ENCODE results near the gene DDX17. TPM values are rescaled to one million over a fixed set of nuclear protein-coding genes. Genes with fewer than 3 reads are reported as not detected.

The DDX17 gene
- polyA plus RNA-seq, 1 donor from 2014 or later = 996 TPM

DNA sequence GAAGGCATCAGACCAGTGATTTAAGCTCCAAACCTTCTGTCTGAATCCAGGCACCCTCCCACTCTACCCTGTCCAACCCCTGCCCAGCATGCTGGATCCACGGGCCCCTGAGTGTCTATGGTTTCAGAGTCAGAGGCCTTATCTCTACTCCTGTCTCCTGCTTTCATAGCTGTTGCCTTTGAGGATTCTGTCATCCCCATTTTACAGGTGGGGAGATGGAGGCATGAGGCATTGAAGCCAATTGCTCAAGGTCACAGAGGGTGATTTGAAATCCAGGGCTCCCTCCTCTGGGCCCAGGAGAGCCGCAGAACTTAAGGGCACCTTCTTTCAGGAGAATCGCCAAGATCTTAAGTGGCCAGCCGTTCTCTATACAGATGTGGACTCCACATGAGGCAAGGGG, 54.2 kb downstream of the DDX17 start:
- Histone ChIP-seq H3K36me3 (ENCODE audit: insufficient read depth, low read length) (no peaks in the 10 kb centered on the region), H3K9me2 (ENCODE audit: insufficient read depth, low read length) (no peaks in the 10 kb centered on the region), H2AFZ (ENCODE audit: low read depth, low read length) (no peak overlapping the region), H3K9ac (ENCODE audit: low read length) (no peak overlapping the region), H3K9me3 (ENCODE audit: low read length) (no peaks in the 10 kb centered on the region), H3K27ac (ENCODE audit: low read length) (no peak overlapping the region), H3K4me2 (ENCODE audit: low read length) (no peak overlapping the region), H3F3A (ENCODE audit: insufficient read depth, low read length, poor library complexity, severe bottlenecking) (no peaks in the 10 kb centered on the region), H4K20me1 (ENCODE audit: insufficient read depth) (no peaks in the 10 kb centered on the region), H3K27me3 (ENCODE audit: insufficient read depth, low read depth, low read length) (peaks cover 12% of the 10 kb centered on the region), H3K4me3 (ENCODE audit: low read length) (no peak overlapping the region), H3K79me2 (replicated peaks; ENCODE audit: insufficient read depth, low read length) (no peaks in the 10 kb centered on the region)
- TF ChIP-seq POLR2AphosphoS5 (IDR thresholded peaks at IDR 0.05) (no peak), EZH2 (IDR thresholded peaks at IDR 0.05; ENCODE audit: borderline replicate concordance, insufficient read depth, low read length, poor library complexity, severe bottlenecking) (no peak), MXI1 (conservative IDR thresholded peaks at IDR 0.05; ENCODE audit: poor library complexity, severe bottlenecking) (no peak), TAF1 (IDR thresholded peaks at IDR 0.05; ENCODE audit: low read depth) (no peak), SMC3 (conservative IDR thresholded peaks at IDR 0.05; ENCODE audit: poor library complexity) (no peak), RAD21 (conservative IDR thresholded peaks at IDR 0.05) (no peak), EP300 (conservative IDR thresholded peaks at IDR 0.05; ENCODE audit: poor library complexity, severe bottlenecking) (no peak)
- TF ChIP-seq, protein P1, sequence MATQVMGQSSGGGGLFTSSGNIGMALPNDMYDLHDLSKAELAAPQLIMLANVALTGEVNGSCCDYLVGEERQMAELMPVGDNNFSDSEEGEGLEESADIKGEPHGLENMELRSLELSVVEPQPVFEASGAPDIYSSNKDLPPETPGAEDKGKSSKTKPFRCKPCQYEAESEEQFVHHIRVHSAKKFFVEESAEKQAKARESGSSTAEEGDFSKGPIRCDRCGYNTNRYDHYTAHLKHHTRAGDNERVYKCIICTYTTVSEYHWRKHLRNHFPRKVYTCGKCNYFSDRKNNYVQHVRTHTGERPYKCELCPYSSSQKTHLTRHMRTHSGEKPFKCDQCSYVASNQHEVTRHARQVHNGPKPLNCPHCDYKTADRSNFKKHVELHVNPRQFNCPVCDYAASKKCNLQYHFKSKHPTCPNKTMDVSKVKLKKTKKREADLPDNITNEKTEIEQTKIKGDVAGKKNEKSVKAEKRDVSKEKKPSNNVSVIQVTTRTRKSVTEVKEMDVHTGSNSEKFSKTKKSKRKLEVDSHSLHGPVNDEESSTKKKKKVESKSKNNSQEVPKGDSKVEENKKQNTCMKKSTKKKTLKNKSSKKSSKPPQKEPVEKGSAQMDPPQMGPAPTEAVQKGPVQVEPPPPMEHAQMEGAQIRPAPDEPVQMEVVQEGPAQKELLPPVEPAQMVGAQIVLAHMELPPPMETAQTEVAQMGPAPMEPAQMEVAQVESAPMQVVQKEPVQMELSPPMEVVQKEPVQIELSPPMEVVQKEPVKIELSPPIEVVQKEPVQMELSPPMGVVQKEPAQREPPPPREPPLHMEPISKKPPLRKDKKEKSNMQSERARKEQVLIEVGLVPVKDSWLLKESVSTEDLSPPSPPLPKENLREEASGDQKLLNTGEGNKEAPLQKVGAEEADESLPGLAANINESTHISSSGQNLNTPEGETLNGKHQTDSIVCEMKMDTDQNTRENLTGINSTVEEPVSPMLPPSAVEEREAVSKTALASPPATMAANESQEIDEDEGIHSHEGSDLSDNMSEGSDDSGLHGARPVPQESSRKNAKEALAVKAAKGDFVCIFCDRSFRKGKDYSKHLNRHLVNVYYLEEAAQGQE (IDR thresholded peaks at IDR 0.05; ENCODE audit: borderline replicate concordance) = no peak
- TF ChIP-seq, protein P2, sequence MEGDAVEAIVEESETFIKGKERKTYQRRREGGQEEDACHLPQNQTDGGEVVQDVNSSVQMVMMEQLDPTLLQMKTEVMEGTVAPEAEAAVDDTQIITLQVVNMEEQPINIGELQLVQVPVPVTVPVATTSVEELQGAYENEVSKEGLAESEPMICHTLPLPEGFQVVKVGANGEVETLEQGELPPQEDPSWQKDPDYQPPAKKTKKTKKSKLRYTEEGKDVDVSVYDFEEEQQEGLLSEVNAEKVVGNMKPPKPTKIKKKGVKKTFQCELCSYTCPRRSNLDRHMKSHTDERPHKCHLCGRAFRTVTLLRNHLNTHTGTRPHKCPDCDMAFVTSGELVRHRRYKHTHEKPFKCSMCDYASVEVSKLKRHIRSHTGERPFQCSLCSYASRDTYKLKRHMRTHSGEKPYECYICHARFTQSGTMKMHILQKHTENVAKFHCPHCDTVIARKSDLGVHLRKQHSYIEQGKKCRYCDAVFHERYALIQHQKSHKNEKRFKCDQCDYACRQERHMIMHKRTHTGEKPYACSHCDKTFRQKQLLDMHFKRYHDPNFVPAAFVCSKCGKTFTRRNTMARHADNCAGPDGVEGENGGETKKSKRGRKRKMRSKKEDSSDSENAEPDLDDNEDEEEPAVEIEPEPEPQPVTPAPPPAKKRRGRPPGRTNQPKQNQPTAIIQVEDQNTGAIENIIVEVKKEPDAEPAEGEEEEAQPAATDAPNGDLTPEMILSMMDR (IDR thresholded peaks at IDR 0.05; ENCODE audit: poor library complexity, severe bottlenecking) = no peak

DNA sequence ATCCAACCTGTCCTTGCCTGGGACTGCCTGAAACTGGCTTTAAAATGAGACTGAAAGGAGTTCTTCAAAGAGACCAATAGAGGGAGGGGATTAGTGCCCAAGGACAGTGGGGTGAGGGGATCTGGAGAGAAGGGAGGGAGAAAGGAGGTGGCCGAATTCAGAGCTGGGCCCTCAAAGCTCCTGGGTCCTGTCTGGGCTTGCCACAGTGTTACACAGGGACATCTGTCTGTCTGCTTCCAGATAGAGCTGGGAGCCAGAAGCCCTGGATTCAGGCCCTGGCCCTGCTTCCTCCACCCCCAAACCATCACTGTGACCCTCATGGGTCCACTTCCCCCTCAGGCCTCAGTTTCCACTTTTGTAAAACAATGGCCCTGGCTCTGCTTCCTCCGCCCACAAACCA, 54.7 kb downstream of the DDX17 start:
- Histone ChIP-seq H3K27me3 (ENCODE audit: insufficient read depth, low read depth, low read length) (peaks cover 12% of the 10 kb centered on the region), H3K4me2 (ENCODE audit: low read length) (no peak overlapping the region), H2AFZ (ENCODE audit: low read depth, low read length) (no peak overlapping the region), H4K20me1 (ENCODE audit: insufficient read depth) (no peaks in the 10 kb centered on the region), H3K79me2 (replicated peaks; ENCODE audit: insufficient read depth, low read length) (no peaks in the 10 kb centered on the region), H3K9me3 (ENCODE audit: low read length) (no peaks in the 10 kb centered on the region), H3F3A (ENCODE audit: insufficient read depth, low read length, poor library complexity, severe bottlenecking) (no peaks in the 10 kb centered on the region), H3K4me3 (ENCODE audit: low read length) (no peak overlapping the region), H3K9ac (ENCODE audit: low read length) (no peak overlapping the region), H3K9me2 (ENCODE audit: insufficient read depth, low read length) (no peaks in the 10 kb centered on the region), H3K36me3 (ENCODE audit: insufficient read depth, low read length) (no peaks in the 10 kb centered on the region), H3K27ac (ENCODE audit: low read length) (no peak overlapping the region)
- TF ChIP-seq, protein P1 (IDR thresholded peaks at IDR 0.05; ENCODE audit: borderline replicate concordance) = no peak
- no peak for TF ChIP-seq MXI1 (conservative IDR thresholded peaks at IDR 0.05; ENCODE audit: poor library complexity, severe bottlenecking)
- no peak for TF ChIP-seq EZH2 (IDR thresholded peaks at IDR 0.05; ENCODE audit: borderline replicate concordance, insufficient read depth, low read length, poor library complexity, severe bottlenecking)
- no peak for TF ChIP-seq TAF1 (IDR thresholded peaks at IDR 0.05; ENCODE audit: low read depth)
- no peak for TF ChIP-seq SMC3 (conservative IDR thresholded peaks at IDR 0.05; ENCODE audit: poor library complexity)
- no peak for TF ChIP-seq RAD21 (conservative IDR thresholded peaks at IDR 0.05)
- TF ChIP-seq EP300 (conservative IDR thresholded peaks at IDR 0.05; ENCODE audit: poor library complexity, severe bottlenecking) = no peak
- TF ChIP-seq POLR2AphosphoS5 (IDR thresholded peaks at IDR 0.05) = no peak
- TF ChIP-seq, protein P2 (IDR thresholded peaks at IDR 0.05; ENCODE audit: poor library complexity, severe bottlenecking) = no peak

Measured in neural cell (in vitro differentiated cells).